Fibroblast of lung (primary cell): ENCODE data around the gene FSTL4. TPM values are rescaled to one million over a fixed set of nuclear protein-coding genes. Genes with fewer than 3 reads are reported as not detected.
A peak's percentile ranks its signal among the peaks of the same experiment; 100 is the strongest.

Source experiments
- DNase-seq, 2 donors: peaks; one replicate each; pipeline versions ENCODE4 v3.0.0 to v3.0.0-alpha.2; 2010; ENCODE audit warnings: low read depth in 2 of 2
- H2AFZ ChIP-seq: 2 replicates; pipeline ENCODE4 v1.5.1; 2012; ENCODE audit warnings: low read length, control low read depth, inconsistent platforms
- H3K27ac ChIP-seq: 2 replicates; pipeline ENCODE4 v1.5.1; 2011; ENCODE audit warnings: low read length, control low read depth; ENCODE audit not compliant: insufficient read depth
- H3K27me3 ChIP-seq: 2 replicates; pipeline ENCODE4 v1.5.1; 2011; ENCODE audit warnings: mild to moderate bottlenecking, low read length; ENCODE audit not compliant: control insufficient read depth, insufficient read depth
- H3K36me3 ChIP-seq: 2 replicates; pipeline ENCODE4 v1.5.1; 2011; ENCODE audit warnings: low read length; ENCODE audit not compliant: control insufficient read depth, insufficient read depth
- H3K4me1 ChIP-seq: 2 replicates; pipeline ENCODE4 v1.5.1; 2011; ENCODE audit warnings: low read length; ENCODE audit not compliant: control insufficient read depth, insufficient read depth; ENCODE audit errors: extremely low read depth
- H3K4me2 ChIP-seq: 2 replicates; pipeline ENCODE4 v1.5.1; 2011; ENCODE audit warnings: low read length, control low read depth; ENCODE audit not compliant: insufficient read depth; ENCODE audit errors: extremely low read depth
- H3K4me3 ChIP-seq, 4 experiments: fragments of 200-600 bp in 1 of 4; sonication (generic) in 1 of 4; replicated peaks in 1 of 4; 2 replicates each; pipeline ENCODE4 v1.5.1; 2011 to 2016; ENCODE audit warnings: low read length in 4 of 4, low read depth in 3 of 4, mild to moderate bottlenecking in 3 of 4, control low read depth in 2 of 4, inconsistent platforms in 1 of 4, mixed read lengths in 1 of 4; ENCODE audit not compliant: insufficient read depth in 1 of 4; ENCODE audit errors: control extremely low read depth in 1 of 4
- H3K79me2 ChIP-seq: 2 replicates; pipeline ENCODE4 v1.5.1; 2012; ENCODE audit warnings: mild to moderate bottlenecking, low read length, inconsistent platforms; ENCODE audit not compliant: control insufficient read depth, insufficient read depth
- H3K9ac ChIP-seq: 2 replicates; pipeline ENCODE4 v1.5.1; 2011; ENCODE audit warnings: mild to moderate bottlenecking, low read length, control low read depth; ENCODE audit not compliant: insufficient read depth
- H3K9me3 ChIP-seq: 2 replicates; pipeline ENCODE4 v1.5.1; 2012; ENCODE audit warnings: low read depth, low read length; ENCODE audit not compliant: control insufficient read depth, insufficient read depth
- H4K20me1 ChIP-seq: 2 replicates; pipeline ENCODE4 v1.5.1; 2011; ENCODE audit warnings: low read length; ENCODE audit not compliant: control insufficient read depth, insufficient read depth; ENCODE audit errors: extremely low read depth
- CTCF ChIP-seq, 2 donors: IDR thresholded peaks in 1 of 2; conservative IDR thresholded peaks in 1 of 2; 1 replicate in 1 of 2; 2 replicates in 1 of 2; pipeline ENCODE4 v1.5.1; 2011 to 2012; ENCODE audit warnings: low read length in 2 of 2, control low read depth in 1 of 2, inconsistent platforms in 1 of 2, low read depth in 1 of 2, mild to moderate bottlenecking in 1 of 2
- EZH2 ChIP-seq: IDR thresholded peaks from 2 replicates; pipeline ENCODE4 v1.5.1; 2012; ENCODE audit warnings: low read length, control low read depth, mild to moderate bottlenecking; ENCODE audit errors: missing control alignments
- polyA plus RNA-seq, 2 donors: library from polyadenylated mRNA; depleted of rRNA in 1 of 2; stranded (reverse) in 1 of 2; unstranded in 1 of 2; fragments of >200 nt; gene quantifications; 2 replicates each; pipeline ENCODE4 v1.2.1, GENCODE V29; 2011 to 2012; ENCODE audit warnings: missing spikeins in 1 of 2
- total RNA-seq: library from RNA; depleted of rRNA; stranded (reverse); fragments of >200 nt; gene quantifications from 2 replicates; pipeline ENCODE4 v1.2.1, GENCODE V29; 2014

Gene FSTL4
- total and polyA plus RNA-seq, 2 donors (not counting 1 experiment from before 2014, with no cell fraction given), result 0.17 to 0.33 TPM

GRCh38 chr5:133227082-133227481, 385.3 kb downstream of the FSTL4 start:
- H3K4me3 ChIP-seq, result no peak overlapping the region
- TF ChIP-seq EZH2 (no peak), CTCF (conservative IDR thresholded peaks at IDR 0.05 in 1 of 2, IDR thresholded peaks at IDR 0.05 in 1 of 2; ENCODE audit: low read depth in 1 of 2, low read length in 2 of 2) (no peak)
- H3K9me3 ChIP-seq, result no peaks in the 10 kb centered on the region
- H2AFZ ChIP-seq, result no peak overlapping the region
- no peaks in the 10 kb centered on the region for H3K27me3 ChIP-seq
- no peak for DNase-seq
- no peaks in the 10 kb centered on the region for H3K79me2 ChIP-seq
- H3K4me2 ChIP-seq, result no peak overlapping the region
- no peaks in the 10 kb centered on the region for H4K20me1 ChIP-seq
- H3K27ac ChIP-seq, result no peak overlapping the region
- H3K9ac ChIP-seq, result no peak overlapping the region
- H3K4me1 ChIP-seq, result peaks cover 2% of the 10 kb centered on the region
- no peaks in the 10 kb centered on the region for H3K36me3 ChIP-seq

DNA sequence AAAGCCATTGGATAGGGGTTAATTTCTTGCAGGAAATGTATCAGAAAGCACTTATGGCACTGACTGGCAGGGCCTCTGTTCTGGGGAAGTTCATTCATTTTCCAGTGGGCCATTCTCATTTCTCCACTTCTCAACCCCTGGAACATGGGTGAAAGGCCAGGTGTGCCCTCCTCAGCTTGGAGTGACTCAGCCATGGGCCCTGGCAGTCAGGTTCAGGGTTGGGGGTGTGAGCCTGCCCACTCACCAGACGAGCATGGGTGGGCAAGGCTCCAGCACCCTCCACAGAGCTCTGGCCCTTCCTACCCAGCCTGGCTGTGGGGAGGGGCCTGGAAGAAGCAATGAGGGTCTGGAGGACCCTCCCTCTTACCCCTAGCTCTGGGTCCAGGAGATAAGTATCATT, 386.2 kb downstream of the FSTL4 start:
- Histone ChIP-seq H3K36me3 (no peaks in the 10 kb centered on the region), H3K4me3 (no peak overlapping the region), H2AFZ (no peak overlapping the region), H3K9ac (no peak overlapping the region), H3K4me2 (no peak overlapping the region), H3K27me3 (no peaks in the 10 kb centered on the region), H3K79me2 (no peaks in the 10 kb centered on the region), H3K9me3 (no peaks in the 10 kb centered on the region), H3K27ac (no peak overlapping the region), H3K4me1 (peaks cover 4% of the 10 kb centered on the region), H4K20me1 (no peaks in the 10 kb centered on the region)
- DNase-seq, result no peak
- TF ChIP-seq CTCF (conservative IDR thresholded peaks at IDR 0.05 in 1 of 2, IDR thresholded peaks at IDR 0.05 in 1 of 2; ENCODE audit: low read depth in 1 of 2, low read length in 2 of 2), result no peak
- no peak for TF ChIP-seq EZH2

DNA sequence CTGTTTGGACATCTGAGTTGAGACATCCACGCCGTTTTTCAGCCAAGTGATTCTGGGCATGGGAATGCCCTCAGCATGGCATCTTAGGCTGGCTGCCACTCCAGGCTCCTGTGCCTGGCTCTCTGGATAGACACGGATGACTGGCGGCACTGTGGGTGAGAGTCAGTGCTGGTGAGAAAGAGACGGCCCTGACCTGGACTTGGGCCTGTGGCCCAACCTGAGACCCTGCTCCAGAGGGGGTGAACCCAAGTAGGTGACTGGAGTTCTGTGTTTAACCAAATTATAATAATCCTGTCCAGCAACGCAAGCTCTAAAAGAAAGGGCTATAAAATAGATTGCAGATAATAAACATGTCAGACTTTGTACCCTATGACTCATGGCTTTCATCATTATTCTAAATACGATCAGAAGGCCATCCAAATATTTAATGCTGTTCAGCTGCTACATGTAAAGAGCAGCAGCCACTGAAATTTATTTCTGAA, 386.6 kb downstream of the FSTL4 start:
- Histone ChIP-seq H3K4me2 (no peak overlapping the region), H3K9ac (no peak overlapping the region), H2AFZ (no peak overlapping the region), H3K36me3 (no peaks in the 10 kb centered on the region), H3K9me3 (no peaks in the 10 kb centered on the region), H4K20me1 (no peaks in the 10 kb centered on the region), H3K4me3 (no peak overlapping the region), H3K27ac (no peak overlapping the region), H3K4me1 (peaks cover 4% of the 10 kb centered on the region), H3K79me2 (no peaks in the 10 kb centered on the region), H3K27me3 (no peaks in the 10 kb centered on the region)
- no peak for TF ChIP-seq CTCF (conservative IDR thresholded peaks at IDR 0.05 in 1 of 2, IDR thresholded peaks at IDR 0.05 in 1 of 2; ENCODE audit: low read depth in 1 of 2, low read length in 2 of 2)
- peak in 1 of 2 donors; percentile 85 for DNase-seq
